Activated CD8-positive, alpha-beta memory T cell treated with anti-CD3 and anti-CD28 coated beads for 48 hours (primary cell): ENCODE measurements around the gene ZBBX.
A peak's percentile ranks its signal among the peaks of the same experiment; 100 is the strongest.
"Not testable (repeated sequence)": the region's sequence is repeated elsewhere in the genome, so short reads cannot be mapped to it uniquely, and the experiment has no call there.

Experiments
- DNase-seq, 3 experiments: peaks; one replicate each; pipeline ENCODE4 v3.0.0-alpha.2; 2020; ENCODE audit warnings: low read depth in 2 of 3, low spot score in 2 of 3

ZBBX gene, protein sequence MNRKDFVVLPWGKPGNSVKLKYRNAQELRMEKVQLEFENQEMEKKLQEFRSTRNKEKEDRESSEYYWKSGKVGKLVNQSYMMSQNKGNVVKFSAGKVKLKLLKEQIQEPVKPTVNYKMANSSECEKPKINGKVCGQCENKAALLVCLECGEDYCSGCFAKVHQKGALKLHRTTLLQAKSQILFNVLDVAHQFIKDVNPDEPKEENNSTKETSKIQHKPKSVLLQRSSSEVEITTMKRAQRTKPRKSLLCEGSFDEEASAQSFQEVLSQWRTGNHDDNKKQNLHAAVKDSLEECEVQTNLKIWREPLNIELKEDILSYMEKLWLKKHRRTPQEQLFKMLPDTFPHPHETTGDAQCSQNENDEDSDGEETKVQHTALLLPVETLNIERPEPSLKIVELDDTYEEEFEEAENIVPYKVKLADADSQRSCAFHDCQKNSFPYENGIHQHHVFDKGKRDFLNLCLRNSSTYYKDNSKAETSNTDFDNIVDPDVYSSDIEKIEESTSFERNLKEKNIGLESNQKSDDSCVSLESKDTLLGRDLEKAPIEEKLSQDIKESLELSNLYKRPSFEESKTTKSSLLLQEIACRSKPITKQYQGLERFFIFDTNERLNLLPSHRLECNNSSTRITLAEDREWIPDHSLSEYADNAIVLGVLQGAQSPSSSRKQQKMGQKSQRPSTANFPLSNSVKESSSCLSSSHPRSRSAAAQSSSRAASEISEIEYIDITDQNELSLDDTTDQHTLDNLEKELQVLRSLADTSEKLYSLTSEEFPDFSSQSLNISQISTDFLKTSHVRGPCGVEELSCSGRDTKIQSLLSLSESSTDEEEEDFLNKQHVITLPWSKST

GRCh38 chr3:167380004-167380689 lies at the start of gene ZBBX:
TSS of gene ZBBX (minus strand) at chr3:167380297. CDS start at chr3:167372901, 7,396 bp downstream.
- peak; percentile 58 to 61 (median 60) for DNase-seq

GRCh38 chr3:167426962-167427361 lies 46.9 kb upstream of the ZBBX start:
- DNase-seq: not testable (repeated sequence)

GRCh38 chr3:167422396-167422795 lies 42.3 kb upstream of the ZBBX start:
- DNase-seq: not testable (repeated sequence)

DNA sequence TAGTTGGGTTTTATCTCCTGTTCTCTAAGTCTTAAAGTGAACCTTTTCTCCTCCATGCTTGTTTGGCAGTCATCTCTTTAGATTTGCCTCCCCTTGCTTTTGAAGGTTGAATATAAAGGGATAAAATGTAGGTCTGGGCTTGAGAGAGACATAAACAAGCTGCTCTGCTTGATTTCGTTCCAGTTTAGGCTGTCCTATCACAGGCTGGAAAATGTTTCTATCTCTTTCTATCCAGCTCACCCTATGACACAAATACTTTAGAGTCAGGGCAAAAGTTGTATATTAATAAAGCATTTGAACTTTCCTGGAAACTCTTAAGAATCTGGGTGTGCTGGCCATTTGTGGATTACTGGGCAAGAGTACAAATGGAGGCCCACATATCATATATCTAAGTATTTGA lies 29.5 kb upstream of the ZBBX start:
- DNase-seq: no peak

GRCh38 chr3:167406876-167407492 lies 26.9 kb upstream of the ZBBX start:
- DNase-seq: no peak

DNA sequence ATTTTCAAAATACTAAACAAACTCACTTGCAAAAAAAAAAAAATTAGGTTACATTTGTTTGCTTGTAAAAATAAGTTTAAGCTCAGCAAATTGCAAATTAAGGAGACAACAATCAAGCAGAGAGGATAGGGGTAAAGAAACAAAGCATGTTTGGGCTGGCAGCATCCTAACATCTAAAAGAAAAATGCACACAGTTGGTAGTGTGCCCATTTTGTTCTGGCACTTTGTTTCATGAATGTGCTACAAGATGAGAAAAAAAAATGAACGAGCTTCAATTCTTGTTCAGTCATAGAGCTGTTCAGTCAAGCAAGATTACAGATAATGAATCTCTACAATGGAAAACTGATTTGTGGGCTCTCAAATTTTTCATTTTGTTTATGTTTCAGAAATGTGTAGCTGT lies 17.7 kb upstream of the ZBBX start:
- DNase-seq: no peak

- DNase-seq: no peak
These were observed 16.0 kb upstream of the ZBBX start for GRCh38 chr3:167396075-167396474.

DNA sequence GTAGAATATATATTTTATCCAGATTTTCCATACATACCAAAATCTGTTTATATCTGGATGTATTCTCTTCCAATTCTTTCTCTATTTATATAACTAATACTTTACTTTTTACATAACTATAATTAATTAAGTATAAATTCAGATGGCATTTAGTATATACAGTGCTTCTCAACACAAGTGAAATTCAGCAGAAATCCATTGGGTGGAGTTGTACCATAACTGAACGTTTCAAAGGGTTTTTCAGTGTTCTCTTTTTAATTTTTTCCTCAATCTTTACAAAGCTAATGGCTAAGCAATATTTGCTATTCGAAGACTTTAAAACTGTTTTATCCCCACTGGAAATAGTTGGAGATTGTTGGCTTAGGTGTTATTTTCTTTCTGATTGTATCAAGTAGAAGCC lies 13.9 kb upstream of the ZBBX start:
- no peak for DNase-seq

- no peak for DNase-seq
These were observed 2.1 kb upstream of the ZBBX start for GRCh38 chr3:167382155-167382554.

- DNase-seq: no peak
These were observed 4.6 kb downstream of the ZBBX start for GRCh38 chr3:167375478-167375877.

GRCh38 chr3:167372138-167372537 lies 8.0 kb downstream of the ZBBX start:
- no peak for DNase-seq

DNA sequence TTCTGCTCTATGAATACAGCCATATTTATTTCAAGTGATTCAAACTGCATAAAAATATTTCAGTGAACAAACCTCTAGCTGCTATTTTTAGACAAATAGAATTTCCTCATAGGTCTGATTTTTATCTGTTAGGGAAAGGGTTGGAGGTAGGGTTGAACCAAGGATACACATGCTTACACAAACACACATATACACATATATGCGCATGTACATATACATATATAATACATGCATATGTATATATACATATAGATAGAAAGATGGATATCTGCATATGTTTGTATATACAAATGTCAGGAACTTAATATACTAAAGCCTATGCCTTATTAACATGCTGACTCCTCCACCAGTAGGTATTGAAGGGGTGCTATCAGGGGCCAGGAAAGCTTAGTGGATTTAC lies 18.1 kb downstream of the ZBBX start:
- DNase-seq: no peak

DNA sequence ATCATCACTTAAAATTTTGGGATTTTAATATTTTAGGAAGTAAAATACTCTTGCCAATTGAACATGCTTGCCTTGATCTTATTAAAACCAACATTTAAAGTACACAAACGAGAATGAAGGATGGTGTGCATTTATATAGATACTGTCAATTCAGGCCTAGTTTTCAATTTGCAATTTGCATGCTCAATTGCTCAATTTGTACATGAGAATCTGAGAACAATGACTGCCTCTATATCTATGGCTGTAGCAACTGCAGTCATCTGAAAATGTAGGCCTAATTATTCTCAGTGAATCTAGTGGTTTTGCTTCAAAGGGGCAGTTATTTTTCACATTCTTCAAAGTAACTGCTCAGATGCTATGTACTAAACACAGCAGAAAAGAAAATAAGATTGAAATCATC lies 18.8 kb downstream of the ZBBX start:
- DNase-seq: no peak

GRCh38 chr3:167355446-167355845 lies 24.7 kb downstream of the ZBBX start:
- DNase-seq: no peak

GRCh38 chr3:167354751-167355150 lies 25.3 kb downstream of the ZBBX start:
- no peak for DNase-seq

GRCh38 chr3:167350245-167350862 lies 29.7 kb downstream of the ZBBX start:
- DNase-seq: no peak

DNA sequence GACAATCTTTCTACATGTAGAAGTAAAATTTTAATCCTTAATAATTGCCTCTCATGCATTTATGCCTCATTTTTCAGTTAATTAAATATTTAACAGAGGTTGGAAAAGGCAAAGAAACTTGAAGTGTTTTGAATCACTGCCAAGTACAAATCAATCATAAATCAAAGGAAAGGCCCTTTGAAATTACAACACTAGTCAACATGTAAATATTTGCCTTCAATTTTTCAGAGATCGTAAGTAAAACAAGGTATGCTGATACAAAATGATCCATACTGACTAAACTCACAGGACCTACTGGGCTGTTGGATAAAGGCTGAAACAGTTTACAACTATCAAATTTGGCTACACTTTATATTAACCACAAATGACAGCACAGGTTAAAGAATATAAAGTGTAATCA lies 33.9 kb downstream of the ZBBX start:
- no peak for DNase-seq

GRCh38 chr3:167330993-167331785 lies 48.9 kb downstream of the ZBBX start:
- DNase-seq: no peak

GRCh38 chr3:167323572-167323971 lies 56.5 kb downstream of the ZBBX start:
- DNase-seq: no peak

DNA sequence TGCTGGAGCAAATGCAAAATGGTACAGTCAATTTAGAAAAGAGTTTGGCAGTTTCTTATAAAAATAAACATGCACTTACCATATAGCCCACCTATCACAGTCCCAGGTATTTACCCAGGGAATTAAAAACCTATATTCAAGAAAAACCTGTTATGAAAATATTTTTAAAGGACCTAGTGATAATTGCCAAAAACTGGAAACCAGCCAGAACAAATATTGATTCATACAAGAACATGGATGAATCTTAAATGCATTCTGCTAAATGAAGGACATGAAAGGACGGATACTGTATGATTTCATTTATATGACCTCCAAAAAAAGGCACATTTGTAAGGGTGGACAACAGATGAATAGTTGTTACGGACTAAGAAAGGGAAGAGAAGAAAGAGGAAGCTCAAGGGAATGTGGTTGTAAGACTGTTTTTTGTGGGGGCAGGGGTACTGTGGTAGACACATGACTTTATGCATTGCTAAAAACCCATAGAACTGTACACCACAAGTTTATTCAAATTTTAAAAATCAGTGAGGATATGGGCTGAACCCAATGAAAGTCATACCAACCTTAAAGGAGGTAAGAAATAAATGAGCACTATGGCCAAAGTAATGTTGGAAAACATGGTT lies 61.0 kb downstream of the ZBBX start:
- DNase-seq: no peak
